KOPT-K1 (cell line): ENCODE data around the gene HOXC4.
"Not testable (repeated sequence)": the region's sequence is repeated elsewhere in the genome, so short reads cannot be mapped to it uniquely, and the experiment has no call there.

Source experiments
- H3K27ac ChIP-seq: fragments of 200-600 bp; sonication (generic); 2 replicates; pipeline ENCODE4 v1.5.1; 2016; ENCODE audit warnings: antibody characterized with exemption, mild to moderate bottlenecking, low read depth, low read length; ENCODE audit not compliant: poor library complexity, severe bottlenecking
- H3K36me3 ChIP-seq: fragments of 200-600 bp; sonication (generic); 2 replicates; pipeline ENCODE4 v1.5.1; 2017; ENCODE audit warnings: antibody characterized with exemption, mild to moderate bottlenecking, low read length, moderate library complexity; ENCODE audit not compliant: insufficient read depth
- H3K9me3 ChIP-seq: fragments of 200-600 bp; sonication (generic); 2 replicates; pipeline ENCODE4 v1.5.1; 2017; ENCODE audit warnings: antibody characterized with exemption, low read length, mild to moderate bottlenecking; ENCODE audit not compliant: insufficient read depth, poor library complexity, severe bottlenecking

The HOXC4 gene

DNA sequence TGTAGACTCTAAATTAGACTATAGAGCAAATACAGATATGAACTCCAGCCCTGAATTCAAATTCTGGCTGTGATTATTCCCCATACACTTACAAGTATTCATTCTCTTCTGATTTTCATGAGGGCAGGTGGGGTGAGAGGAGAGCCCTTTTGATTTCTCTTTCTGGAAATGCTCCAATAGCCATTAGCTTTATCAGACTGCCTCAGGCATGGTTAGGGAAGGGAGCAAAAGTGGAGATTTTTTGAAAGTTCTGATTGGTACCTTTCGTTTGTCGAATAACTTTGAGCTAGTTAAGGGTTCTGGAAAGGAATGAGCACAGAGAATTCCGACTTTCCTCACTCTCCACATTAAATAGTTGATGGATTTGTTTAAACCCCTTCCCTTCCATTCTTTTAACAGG, 13.0 kb upstream of the HOXC4 start:
- no peaks in the 10 kb centered on the region for H3K36me3 ChIP-seq
- H3K27ac ChIP-seq, result no peak overlapping the region
- no peaks in the 10 kb centered on the region for H3K9me3 ChIP-seq

- Histone ChIP-seq H3K9me3 (no peaks in the 10 kb centered on the region), H3K36me3 (no peaks in the 10 kb centered on the region), H3K27ac (no peak overlapping the region)
Observed at GRCh38 chr12:54041097-54041690, 12.4 kb upstream of the HOXC4 start.

GRCh38 chr12:54042033-54042432, 11.6 kb upstream of the HOXC4 start:
- not testable (repeated sequence) for H3K9me3 ChIP-seq, H3K36me3 ChIP-seq, H3K27ac ChIP-seq

GRCh38 chr12:54042970-54043853, 10.4 kb upstream of the HOXC4 start:
- Histone ChIP-seq H3K9me3 (no peaks in the 10 kb centered on the region), H3K36me3 (no peaks in the 10 kb centered on the region), H3K27ac (no peak overlapping the region)

DNA sequence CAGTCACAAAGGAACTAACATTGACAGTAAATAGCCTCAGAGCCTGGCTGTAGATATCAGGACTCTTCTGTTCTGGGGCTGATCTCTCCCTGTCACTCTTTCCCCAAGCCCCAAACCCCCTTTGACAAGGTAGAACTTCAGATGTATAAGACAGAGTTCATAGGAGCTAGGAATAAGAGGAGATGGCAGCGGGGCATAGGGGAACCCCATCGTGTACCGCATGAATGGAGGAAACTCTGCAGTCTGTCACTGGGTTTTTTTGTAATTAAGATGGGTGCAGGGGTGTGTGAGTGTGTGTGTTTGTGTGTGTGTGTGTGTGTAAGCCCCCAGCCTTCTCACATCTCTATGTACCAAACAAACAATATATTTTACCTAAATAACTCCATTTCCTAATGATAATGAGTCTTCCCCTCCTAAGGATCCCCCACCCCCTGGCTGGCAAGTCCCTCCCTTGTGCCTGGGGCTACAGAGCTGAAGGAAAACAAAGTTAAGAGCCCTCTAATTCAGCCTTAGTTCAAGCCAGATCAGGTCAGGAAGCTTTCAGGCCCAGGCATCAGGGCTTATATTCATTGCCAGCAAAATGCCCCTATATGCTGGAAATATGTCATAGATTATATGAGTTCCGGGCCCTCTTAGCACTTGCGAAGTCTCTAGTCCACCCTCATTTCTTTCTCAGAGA, 9.1 kb upstream of the HOXC4 start:
- H3K27ac ChIP-seq, result no peak overlapping the region
- H3K36me3 ChIP-seq, result no peaks in the 10 kb centered on the region

DNA sequence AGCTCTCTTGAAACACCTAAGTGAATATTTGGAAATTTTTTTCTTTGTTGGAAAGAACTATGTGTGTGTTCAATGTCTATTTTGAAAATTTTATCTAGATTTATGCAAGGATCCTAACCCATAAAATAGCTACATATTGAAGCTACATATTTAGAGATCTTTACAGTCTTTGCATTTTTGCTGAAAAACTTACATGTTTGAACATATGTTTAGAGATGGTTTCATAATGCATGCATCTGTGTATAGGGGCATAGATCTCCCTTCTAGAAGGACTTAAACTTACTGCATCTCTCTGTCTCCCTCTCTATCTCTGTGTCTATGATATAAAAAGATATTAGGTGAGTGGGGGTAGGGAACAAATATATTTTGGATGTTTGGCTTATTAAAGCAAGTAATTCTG, 8.2 kb upstream of the HOXC4 start:
- H3K27ac ChIP-seq, result no peak overlapping the region
- H3K9me3 ChIP-seq, result no peaks in the 10 kb centered on the region
- H3K36me3 ChIP-seq, result no peaks in the 10 kb centered on the region

More for the DNA sequence above, 9.1 kb upstream of the HOXC4 start:
- H3K9me3 ChIP-seq, result no peaks in the 10 kb centered on the region

- H3K9me3 ChIP-seq, result no peaks in the 10 kb centered on the region
Observed at GRCh38 chr12:54045868-54046521, 7.6 kb upstream of the HOXC4 start.

DNA sequence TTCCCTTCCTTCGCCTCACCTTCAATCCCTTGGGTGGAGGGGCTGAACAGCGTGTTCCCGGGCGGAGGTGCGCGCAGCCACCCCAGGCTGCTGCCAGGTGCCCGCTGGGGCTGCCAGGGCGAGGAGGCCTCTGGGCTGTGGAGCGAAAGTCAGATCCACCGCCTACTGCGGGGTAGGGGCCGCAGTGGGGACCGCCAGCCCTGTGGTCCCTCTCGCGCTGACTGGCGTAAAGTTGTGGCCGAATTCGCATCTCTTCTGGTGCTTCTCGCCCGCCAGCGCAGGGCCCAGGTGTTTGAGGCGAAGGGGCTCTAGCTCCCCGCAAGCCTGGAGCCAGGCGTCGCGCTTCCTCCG, 6.9 kb upstream of the HOXC4 start:
- Histone ChIP-seq H3K36me3 (no peaks in the 10 kb centered on the region), H3K27ac (no peak overlapping the region), H3K9me3 (no peaks in the 10 kb centered on the region)

More at GRCh38 chr12:54045868-54046521, 7.6 kb upstream of the HOXC4 start:
- Histone ChIP-seq H3K27ac (no peak overlapping the region), H3K36me3 (no peaks in the 10 kb centered on the region)

GRCh38 chr12:54047160-54047963, 6.3 kb upstream of the HOXC4 start:
- H3K36me3 ChIP-seq, result no peaks in the 10 kb centered on the region
- H3K9me3 ChIP-seq, result no peaks in the 10 kb centered on the region
- no peak overlapping the region for H3K27ac ChIP-seq

- Histone ChIP-seq H3K36me3 (no peaks in the 10 kb centered on the region), H3K27ac (no peak overlapping the region), H3K9me3 (no peaks in the 10 kb centered on the region)
Observed at GRCh38 chr12:54047964-54048303, 5.7 kb upstream of the HOXC4 start.

DNA sequence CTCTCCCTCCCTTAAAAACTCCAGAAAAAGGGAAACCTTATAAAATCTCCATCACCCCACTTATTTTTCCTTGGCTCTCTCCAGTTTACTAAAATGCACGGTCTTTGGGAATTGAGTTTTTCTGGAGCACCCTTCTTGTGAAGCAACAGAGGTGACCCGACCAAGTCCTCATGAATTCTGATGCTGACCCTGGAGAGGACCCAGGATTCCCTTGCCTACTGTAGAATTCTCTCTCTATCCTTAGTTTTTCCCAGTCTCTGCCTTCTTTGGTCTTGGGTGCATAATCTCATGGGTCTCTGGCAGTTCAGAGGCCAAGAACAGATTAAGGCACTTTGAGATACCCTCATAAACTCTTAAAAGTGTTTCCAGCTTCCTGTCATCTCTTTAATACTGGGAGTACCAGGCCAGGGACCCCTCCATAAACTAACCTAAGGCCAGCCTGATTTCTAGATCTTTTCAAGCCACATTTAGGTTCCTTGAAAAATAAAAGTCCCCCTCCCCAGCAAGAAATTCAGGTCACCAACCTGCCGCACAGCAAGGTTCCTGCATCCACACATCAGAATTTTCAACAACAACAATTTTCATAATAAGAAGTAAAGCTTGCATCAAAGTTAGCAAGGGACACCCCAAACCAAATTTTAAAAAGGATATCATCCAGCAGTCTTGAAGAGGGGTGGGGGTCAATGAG, 5.1 kb upstream of the HOXC4 start:
- Histone ChIP-seq H3K9me3 (no peaks in the 10 kb centered on the region), H3K36me3 (no peaks in the 10 kb centered on the region), H3K27ac (no peak overlapping the region)

- H3K36me3 ChIP-seq, result no peaks in the 10 kb centered on the region
- H3K9me3 ChIP-seq, result no peaks in the 10 kb centered on the region
- no peak overlapping the region for H3K27ac ChIP-seq
Observed at GRCh38 chr12:54049108-54049507, 4.5 kb upstream of the HOXC4 start.

DNA sequence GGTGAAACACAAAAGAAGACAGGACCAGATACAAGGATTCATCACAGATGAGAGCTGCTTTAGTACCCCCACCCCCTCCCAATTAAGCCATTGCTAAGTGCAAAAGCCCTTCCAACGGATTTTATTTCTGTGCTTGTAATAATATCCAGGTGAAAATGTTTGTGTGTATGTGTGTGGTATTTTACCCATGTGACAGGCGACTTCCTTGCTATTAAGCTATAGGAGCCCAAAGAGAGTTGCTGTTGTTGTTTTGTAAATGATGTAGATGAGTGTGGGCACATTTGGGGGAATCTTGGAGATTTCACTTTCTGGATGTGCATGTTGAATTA, 3.2 kb upstream of the HOXC4 start:
- no peaks in the 10 kb centered on the region for H3K9me3 ChIP-seq
- H3K27ac ChIP-seq, result no peak overlapping the region
- H3K36me3 ChIP-seq, result no peaks in the 10 kb centered on the region

DNA sequence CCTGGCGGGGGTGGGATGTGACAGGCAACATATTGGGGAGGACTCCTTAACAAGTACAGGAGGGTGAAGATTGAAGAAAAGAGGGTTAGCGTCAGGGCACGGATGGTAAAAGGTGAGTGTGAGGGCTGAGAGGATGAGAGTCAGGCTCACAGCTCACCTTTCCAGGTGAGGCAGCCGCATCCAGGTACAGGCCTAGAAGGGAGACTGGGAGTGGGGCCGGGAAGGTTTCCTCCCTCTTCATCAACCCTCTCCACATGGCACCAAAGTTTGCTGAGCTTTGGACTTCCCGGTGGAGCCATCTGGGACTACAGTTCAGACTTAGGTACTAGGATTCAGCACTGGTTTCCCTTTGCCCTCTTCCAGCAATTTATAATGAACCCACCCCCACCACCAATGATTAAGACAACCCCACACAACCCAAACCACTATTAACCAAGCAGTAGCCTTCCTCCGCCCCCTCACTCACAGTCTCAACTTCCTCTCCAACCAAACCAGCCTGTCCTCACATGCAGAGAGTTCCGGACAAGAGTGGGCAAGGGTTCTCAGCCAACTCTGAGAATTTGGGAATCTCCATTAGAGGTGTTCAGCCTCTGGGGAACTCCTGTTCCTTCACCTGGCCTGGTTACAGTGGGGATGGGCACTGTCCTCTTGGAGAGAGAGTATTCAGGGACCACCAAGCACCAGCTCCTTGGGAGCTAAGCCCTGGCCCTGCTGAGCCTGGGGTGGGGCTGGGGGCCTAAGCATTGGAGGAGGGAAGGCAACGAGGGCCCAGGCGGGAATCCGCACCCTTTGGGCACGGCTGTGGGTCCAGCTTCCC, 2.4 kb upstream of the HOXC4 start:
- Histone ChIP-seq H3K27ac (no peak overlapping the region), H3K9me3 (no peaks in the 10 kb centered on the region)

More for the DNA sequence above, 2.4 kb upstream of the HOXC4 start:
- H3K36me3 ChIP-seq, result no peaks in the 10 kb centered on the region
